Thymus (tissue), 11 donors: ENCODE data around the gene ACD. TPM values are rescaled to one million over a fixed set of nuclear protein-coding genes. Genes with fewer than 3 reads are reported as not detected.

Source experiments
- DNase-seq, 9 donors: peaks; one replicate each; pipeline ENCODE4 v3.0.0-alpha.2; 2013; ENCODE audit warnings: low spot score in 9 of 9, low read depth in 6 of 9, missing footprints in 1 of 9
- H3K27ac ChIP-seq, 2 donors: one replicate each; pipeline ENCODE4 v1.5.1; 2013; ENCODE audit warnings: control low read depth in 1 of 2, low read depth in 1 of 2, low read length in 1 of 2, mild to moderate bottlenecking in 1 of 2, moderate library complexity in 1 of 2
- H3K27me3 ChIP-seq, 2 donors: one replicate each; pipeline ENCODE4 v1.5.1; 2013; ENCODE audit warnings: low read length in 1 of 2; ENCODE audit not compliant: control insufficient read depth in 2 of 2, insufficient read depth in 1 of 2
- H3K36me3 ChIP-seq, 2 donors: one replicate each; pipeline ENCODE4 v1.5.1; 2013; ENCODE audit warnings: low read length in 1 of 2, mild to moderate bottlenecking in 1 of 2, moderate library complexity in 1 of 2; ENCODE audit not compliant: control insufficient read depth in 2 of 2, insufficient read depth in 2 of 2
- H3K4me1 ChIP-seq, 2 donors: one replicate each; pipeline ENCODE4 v1.5.1; 2013; ENCODE audit warnings: low read length in 2 of 2; ENCODE audit not compliant: control insufficient read depth in 2 of 2, insufficient read depth in 2 of 2
- H3K4me3 ChIP-seq, 2 donors: one replicate each; pipeline ENCODE4 v1.5.1; 2013; ENCODE audit warnings: low read length in 2 of 2, control low read depth in 1 of 2, mild to moderate bottlenecking in 1 of 2
- H3K9me3 ChIP-seq, 2 donors: one replicate each; pipeline ENCODE4 v1.5.1; 2013; ENCODE audit warnings: low read length in 1 of 2, mild to moderate bottlenecking in 1 of 2; ENCODE audit not compliant: control insufficient read depth in 2 of 2, insufficient read depth in 1 of 2
- WGBS: extraction: QIAGEN DNeasy Blood & Tissue Kit; methylation state at CpG from one replicate; pipeline ENCODE4 v1.1.7; 2013; 5-methylcytosine and 5-hydroxymethylcytosine counted together
- polyA plus RNA-seq: library from polyadenylated mRNA; stranded (reverse); fragments of 200-250 nt; gene quantifications from one replicate; pipeline ENCODE4 v1.2.3, GENCODE V29; 2013
- total RNA-seq: library from RNA; stranded (reverse); fragments of 120-200 nt; gene quantifications from one replicate; pipeline ENCODE4 v1.2.4, GENCODE V29; 2013
- donor health status: healthy.

Gene ACD
- total and polyA plus RNA-seq, 2 donors, result 15.3 to 23.4 TPM

GRCh38 chr16:67666032-67666551, 6.0 kb upstream of the ACD start:
- 3% methylated on average over 46 of the region's 46 CpGs for WGBS
- H3K36me3 ChIP-seq, result peaks cover 8 to 15% of the 10 kb centered on the region in 2 donors
- H3K27ac ChIP-seq, result no peak overlapping the region
- H3K9me3 ChIP-seq, result no peaks in the 10 kb centered on the region
- DNase-seq, result peak in 1 of 9 donors; percentile 28
- peaks cover 24 to 34% of the 10 kb centered on the region in 2 donors for H3K4me1 ChIP-seq
- peak overlapping the region; percentile 58 to 90 for H3K4me3 ChIP-seq
- H3K27me3 ChIP-seq, result peaks cover 0 to 9% of the 10 kb centered on the region in 2 donors

DNA sequence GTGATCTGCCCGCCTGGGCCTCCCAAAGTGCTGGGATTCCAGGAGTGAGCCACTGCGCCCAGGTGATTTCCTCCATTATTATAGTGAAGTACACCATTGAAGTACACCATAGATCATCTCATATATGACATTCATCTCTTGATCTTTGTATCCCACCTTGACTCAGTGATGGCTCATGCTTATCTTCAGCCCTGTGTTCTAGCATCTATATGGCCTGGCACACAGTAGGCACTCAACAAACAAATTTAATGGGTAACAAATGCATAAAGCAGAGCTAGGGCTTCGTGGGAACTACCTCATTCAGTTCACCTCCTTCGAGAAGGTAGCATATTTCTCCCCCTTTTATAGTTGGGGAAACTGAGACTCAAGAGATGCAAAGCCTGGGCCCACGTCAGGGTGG, 5.5 kb upstream of the ACD start:
- peak overlapping the region in 1 of 2 donors; percentile 58 for H3K4me3 ChIP-seq
- peaks cover 25 to 37% of the 10 kb centered on the region in 2 donors for H3K4me1 ChIP-seq
- DNase-seq, result no peak
- 83% methylated on average over 5 of the region's 5 CpGs for WGBS
- H3K27ac ChIP-seq, result no peak overlapping the region
- H3K36me3 ChIP-seq, result peaks cover 8 to 15% of the 10 kb centered on the region in 2 donors
- H3K9me3 ChIP-seq, result no peaks in the 10 kb centered on the region
- peaks cover 0 to 9% of the 10 kb centered on the region in 2 donors for H3K27me3 ChIP-seq

DNA sequence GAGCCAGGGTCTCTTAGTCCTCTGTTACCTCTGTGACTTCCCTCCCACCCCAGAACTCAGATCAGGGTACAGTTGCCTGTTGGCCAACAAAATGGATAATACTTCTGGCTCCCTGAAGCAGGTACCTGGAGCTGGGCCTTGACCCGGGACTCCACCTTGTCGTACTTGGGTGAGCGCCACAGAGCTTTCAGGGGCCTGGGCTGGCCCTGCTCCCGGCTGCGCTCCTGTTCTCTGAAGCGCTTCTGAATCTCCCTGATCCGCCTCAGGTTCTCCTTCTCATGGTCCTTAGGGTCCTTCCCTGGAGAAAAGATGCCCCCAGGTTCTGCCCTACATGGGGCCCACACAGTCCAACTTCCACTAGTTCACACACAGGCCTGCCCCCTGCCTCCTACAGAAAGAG, 4.8 kb upstream of the ACD start:
- Histone ChIP-seq H3K9me3 (no peaks in the 10 kb centered on the region), H3K27me3 (peaks cover 0 to 9% of the 10 kb centered on the region in 2 donors), H3K4me3 (no peak overlapping the region), H3K36me3 (peaks cover 8 to 15% of the 10 kb centered on the region in 2 donors), H3K4me1 (peaks cover 25 to 41% of the 10 kb centered on the region in 2 donors), H3K27ac (no peak overlapping the region)
- WGBS, result 98% methylated on average over 7 of the region's 7 CpGs
- DNase-seq, result no peak

- peaks cover 27 to 45% of the 10 kb centered on the region in 2 donors for H3K4me1 ChIP-seq
- DNase-seq, result no peak
- 99% methylated on average over 4 of the region's 4 CpGs for WGBS
These were observed 4.2 kb upstream of the ACD start for GRCh38 chr16:67664258-67664657.

GRCh38 chr16:67663877-67664222, 3.8 kb upstream of the ACD start:
- no peak for DNase-seq
- peaks cover 31 to 49% of the 10 kb centered on the region in 2 donors for H3K4me1 ChIP-seq

More at GRCh38 chr16:67664258-67664657, 4.2 kb upstream of the ACD start:
- Histone ChIP-seq H3K27me3 (peaks cover 0 to 9% of the 10 kb centered on the region in 2 donors), H3K4me3 (no peak overlapping the region), H3K9me3 (no peaks in the 10 kb centered on the region), H3K36me3 (peaks cover 8 to 15% of the 10 kb centered on the region in 2 donors), H3K27ac (no peak overlapping the region)

GRCh38 chr16:67663151-67663876, 3.3 kb upstream of the ACD start:
- H3K4me3 ChIP-seq, result no peak overlapping the region
- H3K4me1 ChIP-seq, result peaks cover 30 to 51% of the 10 kb centered on the region in 2 donors
- peaks cover 0 to 9% of the 10 kb centered on the region in 2 donors for H3K27me3 ChIP-seq
- no peaks in the 10 kb centered on the region for H3K9me3 ChIP-seq
- peaks cover 12 to 18% of the 10 kb centered on the region in 2 donors for H3K36me3 ChIP-seq
- no peak for DNase-seq
- no peak overlapping the region for H3K27ac ChIP-seq
- WGBS, result 93% methylated on average over 25 of the region's 25 CpGs

More at GRCh38 chr16:67663877-67664222, 3.8 kb upstream of the ACD start:
- no peaks in the 10 kb centered on the region for H3K9me3 ChIP-seq
- peaks cover 8 to 15% of the 10 kb centered on the region in 2 donors for H3K36me3 ChIP-seq
- 99% methylated on average over 6 of the region's 6 CpGs for WGBS
- H3K4me3 ChIP-seq, result no peak overlapping the region
- peaks cover 0 to 9% of the 10 kb centered on the region in 2 donors for H3K27me3 ChIP-seq
- H3K27ac ChIP-seq, result no peak overlapping the region

DNA sequence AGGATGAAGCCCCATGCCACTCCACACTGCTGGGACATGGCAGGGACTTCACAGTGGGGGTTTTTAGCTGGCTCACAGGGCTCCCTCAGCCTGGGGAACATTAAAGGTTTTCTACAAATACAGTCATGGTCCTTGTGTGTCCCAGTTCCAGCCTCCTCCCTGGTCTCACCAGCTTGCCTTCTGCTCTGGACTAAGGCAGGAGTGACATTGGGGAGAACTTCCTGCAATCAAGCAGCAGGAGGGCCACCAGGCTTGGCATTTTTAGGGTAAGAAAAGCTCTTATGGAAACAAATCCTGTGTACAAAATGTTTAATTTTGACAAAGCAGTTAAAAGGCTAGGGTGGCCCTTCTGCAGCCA, 2.6 kb upstream of the ACD start:
- Histone ChIP-seq H3K27ac (no peak overlapping the region), H3K36me3 (peaks cover 19 to 24% of the 10 kb centered on the region in 2 donors), H3K4me1 (peaks cover 28 to 44% of the 10 kb centered on the region in 2 donors), H3K9me3 (no peaks in the 10 kb centered on the region), H3K4me3 (no peak overlapping the region), H3K27me3 (peaks cover 0 to 9% of the 10 kb centered on the region in 2 donors)
- DNase-seq, result no peak

DNA sequence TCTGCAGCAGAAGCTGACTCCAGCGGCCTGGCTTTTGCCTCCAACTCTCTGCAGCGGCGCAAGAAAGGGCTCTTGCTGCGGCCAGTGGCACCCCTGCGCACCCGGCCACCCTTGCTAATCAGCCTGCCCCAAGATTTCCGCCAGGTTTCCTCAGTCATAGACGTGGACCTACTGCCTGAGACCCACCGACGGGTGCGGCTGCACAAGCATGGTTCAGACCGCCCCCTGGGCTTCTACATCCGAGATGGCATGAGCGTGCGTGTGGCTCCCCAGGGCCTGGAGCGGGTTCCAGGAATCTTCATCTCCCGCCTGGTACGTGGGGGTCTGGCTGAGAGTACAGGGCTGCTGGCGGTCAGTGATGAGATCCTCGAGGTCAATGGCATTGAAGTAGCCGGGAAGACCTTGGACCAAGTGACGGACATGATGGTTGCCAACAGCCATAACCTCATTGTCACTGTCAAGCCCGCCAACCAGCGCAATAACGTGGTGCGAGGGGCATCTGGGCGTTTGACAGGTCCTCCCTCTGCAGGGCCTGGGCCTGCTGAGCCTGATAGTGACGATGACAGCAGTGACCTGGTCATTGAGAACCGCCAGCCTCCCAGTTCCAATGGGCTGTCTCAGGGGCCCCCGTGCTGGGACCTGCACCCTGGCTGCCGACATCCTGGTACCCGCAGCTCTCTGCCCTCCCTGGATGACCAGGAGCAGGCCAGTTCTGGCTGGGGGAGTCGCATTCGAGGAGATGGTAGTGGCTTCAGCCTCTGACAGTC, 2.0 kb upstream of the ACD start:
- Histone ChIP-seq H3K36me3 (peaks cover 24 to 30% of the 10 kb centered on the region in 2 donors), H3K27me3 (peaks cover 0 to 9% of the 10 kb centered on the region in 2 donors), H3K4me3 (no peak overlapping the region), H3K27ac (no peak overlapping the region), H3K4me1 (peaks cover 23 to 39% of the 10 kb centered on the region in 2 donors), H3K9me3 (no peaks in the 10 kb centered on the region)
- DNase-seq, result no peak
- 98% methylated on average over 34 of the region's 34 CpGs for WGBS
